K562 (cell line): ENCODE data around the gene HSPA1L. TPM values are rescaled to one million over a fixed set of nuclear protein-coding genes. Genes with fewer than 3 reads are reported as not detected.
A peak's percentile ranks its signal among the peaks of the same experiment; 100 is the strongest.

ENCODE experiments used
- CHD7 ChIP-seq: fragments of 200-600 bp; sonication (generic); IDR thresholded peaks from one replicate; pipeline ENCODE4 v1.6.1; 2012; ENCODE audit warnings: mild to moderate bottlenecking, low read depth, low read length, inconsistent platforms
- ELF4 ChIP-seq: fragments of 450-650 bp; formaldehyde crosslinking; IDR thresholded peaks from 2 replicates; pipeline ENCODE4 v1.4.0; 2022; ENCODE audit warnings: missing genetic modification characterization
- MCM5 ChIP-seq: fragments of 450-650 bp; IDR thresholded peaks from 2 replicates; pipeline ENCODE4 v1.6.1; 2016; ENCODE audit warnings: low read depth
- MLLT1 ChIP-seq, 2 experiments: fragments of 450-650 bp; IDR thresholded peaks; 2 replicates each; pipeline ENCODE4 v1.6.1; 2016
- POLR2AphosphoS2 ChIP-seq: IDR thresholded peaks from 2 replicates; pipeline ENCODE4 v1.6.1; 2012; ENCODE audit warnings: low read length, improper control_type of control experiment
- SMAD1 ChIP-seq: fragments of 150-350 bp; IDR thresholded peaks from 2 replicates; pipeline ENCODE4 v1.6.1; 2014; ENCODE audit warnings: low read length, low read depth; ENCODE audit not compliant: partially characterized antibody
- TEAD4 ChIP-seq, 2 experiments: sonication (generic) in 1 of 2; formaldehyde crosslinking in 1 of 2; IDR thresholded peaks; 2 replicates each; pipeline versions ENCODE4 v1.6.1 to v1.8.0; 2012 to 2022; ENCODE audit warnings: borderline replicate concordance in 1 of 2, inconsistent platforms in 1 of 2, low read length in 1 of 2, mild to moderate bottlenecking in 1 of 2, missing genetic modification reagents in 1 of 2
- TFE3 ChIP-seq: fragments of 450-650 bp; formaldehyde crosslinking; IDR thresholded peaks from 2 replicates; pipeline ENCODE4 v1.4.0; 2020; ENCODE audit warnings: mild to moderate bottlenecking, mixed read lengths
- ZKSCAN3 ChIP-seq: fragments of 250-450 bp; sonication (Bioruptor Pico); IDR thresholded peaks from 2 replicates; pipeline ENCODE4 v1.4.0; 2020
- ZNF133 ChIP-seq: fragments of 250-450 bp; sonication (Bioruptor Pico); IDR thresholded peaks from 2 replicates; pipeline ENCODE4 v1.4.0; 2020; ENCODE audit warnings: mild to moderate bottlenecking
- ZNF212 ChIP-seq: fragments of 450-650 bp; formaldehyde crosslinking; IDR thresholded peaks from 2 replicates; pipeline ENCODE4 v1.4.0; 2020; ENCODE audit warnings: mild to moderate bottlenecking
- ZNF224 ChIP-seq: sonication (generic); formaldehyde crosslinking; IDR thresholded peaks from 2 replicates; pipeline ENCODE4 v1.8.0; 2022; ENCODE audit warnings: mild to moderate bottlenecking, missing genetic modification reagents
- polyA plus RNA-seq, 8 experiments: library from polyadenylated mRNA; depleted of rRNA in 4 of 8; stranded (reverse) in 5 of 8; unstranded in 3 of 8; fragments of >200 nt; fragmentation: Nextera tagmentation in 2 of 8; fragmentation: Illumina TruSeq in 1 of 8; extraction: Ambion mirVana in 2 of 8; extraction: Trizol in 1 of 8; gene quantifications; 2 replicates each; pipeline versions ENCODE4 v1.2.1 to v1.2.3, GENCODE V29; 2011 to 2014; ENCODE audit warnings: inconsistent platforms in 1 of 8, missing spikeins in 1 of 8
- total RNA-seq, 7 experiments: library from RNA; depleted of rRNA in 6 of 7; stranded (reverse); fragments of >200 nt in 6 of 7; fragmentation: Illumina TruSeq in 2 of 7; extraction: Trizol in 2 of 7; gene quantifications; 2 replicates each; pipeline versions ENCODE4 v1.2.1 to v1.2.3, GENCODE V29; 2011 to 2021; ENCODE audit warnings: low replicate concordance in 1 of 7

HSPA1L gene
- total and polyA plus RNA-seq, 9 of the 15 experiments (the other 6 are each of a cell fraction or from before 2014, with no cell fraction given) = 0.14 to 2.1 (median 1.3) TPM

- TF ChIP-seq CHD7 (peak; percentile 54), POLR2AphosphoS2 (peak; percentile 97), MCM5 (no peak), SMAD1 (peak; percentile 96), ZNF224 (0 out of 2 replicates have a peak, but pooled peaks have one; percentile 3), TEAD4 (IDR thresholded peaks at IDR 0.05; ENCODE audit: low read length) (peak; percentile 65), TEAD4 (CRISPR knock-in tag; IDR thresholded peaks at IDR 0.05; ENCODE audit: borderline replicate concordance) (peak; percentile 71; the same call in 1 of the 2 replicates), ZNF133 (CRISPR knock-in tag) (peak; percentile 85), ZNF212 (CRISPR knock-in tag) (0 out of 2 replicates have a peak, but pooled peaks have one; percentile 80), ZKSCAN3 (CRISPR knock-in tag) (no peak), MLLT1 (IDR thresholded peaks at IDR 0.05) (peak; percentile 97 to 98), ELF4 (CRISPR knock-in tag) (peak; percentile 77; the same call in 1 of the 2 replicates), TFE3 (CRISPR knock-in tag) (0 out of 2 replicates have a peak, but pooled peaks have one; percentile 0)
Measured at GRCh38 chr6:31815025-31815838, at the start of gene HSPA1L, which contains the start of gene HSPA1A (continued).
